ENCODE measurements around the gene RPTOR. TPM values are rescaled to one million over a fixed set of nuclear protein-coding genes. Genes with fewer than 3 reads are reported as not detected.

The RPTOR gene
- total RNA-seq, 1 donor from 2014 or later, result 32.0 TPM

GRCh38 chr17:80653856-80654255 lies 109.2 kb downstream of the RPTOR start:
- H3K4me1 ChIP-seq (ENCODE audit: insufficient read depth, low read length), result peaks cover 22% of the 10 kb centered on the region
- no peak overlapping the region for H3K4me2 ChIP-seq (ENCODE audit: low read length)
- Mint-ChIP-seq H3K4me1 (ENCODE audit: low read depth, unreplicated experiment) (peaks cover 22% of the 10 kb centered on the region), H3K9me3 (ENCODE audit: unreplicated experiment) (no peaks in the 10 kb centered on the region), H3K27ac (ENCODE audit: unreplicated experiment) (no peak overlapping the region), H3K4me3 (ENCODE audit: unreplicated experiment) (no peak overlapping the region), H3K27me3 (ENCODE audit: low read depth, unreplicated experiment) (no peaks in the 10 kb centered on the region), H3K36me3 (ENCODE audit: low read depth, unreplicated experiment) (peaks cover 17% of the 10 kb centered on the region)
- H3K4me3 ChIP-seq (ENCODE audit: insufficient read depth, low read depth, low read length), result no peak overlapping the region
- peaks cover 2% of the 10 kb centered on the region for H3K9me3 ChIP-seq (ENCODE audit: insufficient read depth, low read depth, low read length)
- no peak overlapping the region for H3K9ac ChIP-seq (ENCODE audit: low read length)
- no peaks in the 10 kb centered on the region for H3K36me3 ChIP-seq (ENCODE audit: insufficient read depth, low read length)
- H3K79me2 ChIP-seq (ENCODE audit: insufficient read depth, low read length), result peaks cover 69% of the 10 kb centered on the region
- no peak overlapping the region for H3K27ac ChIP-seq (ENCODE audit: low read depth, low read length)
- TF ChIP-seq, protein P1, sequence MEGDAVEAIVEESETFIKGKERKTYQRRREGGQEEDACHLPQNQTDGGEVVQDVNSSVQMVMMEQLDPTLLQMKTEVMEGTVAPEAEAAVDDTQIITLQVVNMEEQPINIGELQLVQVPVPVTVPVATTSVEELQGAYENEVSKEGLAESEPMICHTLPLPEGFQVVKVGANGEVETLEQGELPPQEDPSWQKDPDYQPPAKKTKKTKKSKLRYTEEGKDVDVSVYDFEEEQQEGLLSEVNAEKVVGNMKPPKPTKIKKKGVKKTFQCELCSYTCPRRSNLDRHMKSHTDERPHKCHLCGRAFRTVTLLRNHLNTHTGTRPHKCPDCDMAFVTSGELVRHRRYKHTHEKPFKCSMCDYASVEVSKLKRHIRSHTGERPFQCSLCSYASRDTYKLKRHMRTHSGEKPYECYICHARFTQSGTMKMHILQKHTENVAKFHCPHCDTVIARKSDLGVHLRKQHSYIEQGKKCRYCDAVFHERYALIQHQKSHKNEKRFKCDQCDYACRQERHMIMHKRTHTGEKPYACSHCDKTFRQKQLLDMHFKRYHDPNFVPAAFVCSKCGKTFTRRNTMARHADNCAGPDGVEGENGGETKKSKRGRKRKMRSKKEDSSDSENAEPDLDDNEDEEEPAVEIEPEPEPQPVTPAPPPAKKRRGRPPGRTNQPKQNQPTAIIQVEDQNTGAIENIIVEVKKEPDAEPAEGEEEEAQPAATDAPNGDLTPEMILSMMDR (IDR thresholded peaks at IDR 0.05; ENCODE audit: insufficient read depth, low read depth, low read length), result no peak
- TF ChIP-seq EZH2 (IDR thresholded peaks at IDR 0.05; ENCODE audit: insufficient read depth, low read length), result no peak
- H3K27me3 ChIP-seq (ENCODE audit: insufficient read depth, low read length), result no peaks in the 10 kb centered on the region
- no peak for DNase-seq (ENCODE audit: low read depth)
- H4K20me1 ChIP-seq (ENCODE audit: insufficient read depth, low read length), result peaks cover 71% of the 10 kb centered on the region
- no peak overlapping the region for H2AFZ ChIP-seq (ENCODE audit: low read depth, low read length)
- FAIRE-seq, result no peak

- Histone ChIP-seq H3K9ac (ENCODE audit: low read length) (no peak overlapping the region), H3K36me3 (ENCODE audit: insufficient read depth, low read length) (no peaks in the 10 kb centered on the region), H2AFZ (ENCODE audit: low read depth, low read length) (no peak overlapping the region), H3K4me1 (ENCODE audit: insufficient read depth, low read length) (peaks cover 4% of the 10 kb centered on the region), H3K9me3 (ENCODE audit: insufficient read depth, low read depth, low read length) (peaks cover 2% of the 10 kb centered on the region), H3K27ac (ENCODE audit: low read depth, low read length) (no peak overlapping the region), H3K79me2 (ENCODE audit: insufficient read depth, low read length) (peaks cover 68% of the 10 kb centered on the region), H3K4me2 (ENCODE audit: low read length) (no peak overlapping the region), H4K20me1 (ENCODE audit: insufficient read depth, low read length) (peaks cover 64% of the 10 kb centered on the region), H3K27me3 (ENCODE audit: insufficient read depth, low read length) (no peaks in the 10 kb centered on the region), H3K4me3 (ENCODE audit: insufficient read depth, low read depth, low read length) (no peak overlapping the region)
- H3K27ac Mint-ChIP-seq (ENCODE audit: unreplicated experiment), result no peak overlapping the region
- no peaks in the 10 kb centered on the region for H3K9me3 Mint-ChIP-seq (ENCODE audit: unreplicated experiment)
- TF ChIP-seq EZH2 (IDR thresholded peaks at IDR 0.05; ENCODE audit: insufficient read depth, low read length), result no peak
- TF ChIP-seq, protein P1 (IDR thresholded peaks at IDR 0.05; ENCODE audit: insufficient read depth, low read depth, low read length), result no peak
- DNase-seq (ENCODE audit: low read depth), result no peak
- FAIRE-seq, result no peak
- H3K27me3 Mint-ChIP-seq (ENCODE audit: low read depth, unreplicated experiment), result no peaks in the 10 kb centered on the region
- H3K4me3 Mint-ChIP-seq (ENCODE audit: unreplicated experiment), result no peak overlapping the region
- H3K36me3 Mint-ChIP-seq (ENCODE audit: low read depth, unreplicated experiment), result peaks cover 9% of the 10 kb centered on the region
- peaks cover 8% of the 10 kb centered on the region for H3K4me1 Mint-ChIP-seq (ENCODE audit: low read depth, unreplicated experiment)
Measured at GRCh38 chr17:80655608-80656007, 111.0 kb downstream of the RPTOR start.

GRCh38 chr17:80656590-80656989 lies 112.0 kb downstream of the RPTOR start:
- Histone ChIP-seq H3K9ac (ENCODE audit: low read length) (no peak overlapping the region), H3K36me3 (ENCODE audit: insufficient read depth, low read length) (no peaks in the 10 kb centered on the region), H4K20me1 (ENCODE audit: insufficient read depth, low read length) (peaks cover 66% of the 10 kb centered on the region), H3K9me3 (ENCODE audit: insufficient read depth, low read depth, low read length) (peaks cover 2% of the 10 kb centered on the region), H3K4me3 (ENCODE audit: insufficient read depth, low read depth, low read length) (no peak overlapping the region), H3K4me1 (ENCODE audit: insufficient read depth, low read length) (no peaks in the 10 kb centered on the region), H2AFZ (ENCODE audit: low read depth, low read length) (no peak overlapping the region), H3K4me2 (ENCODE audit: low read length) (no peak overlapping the region), H3K27me3 (ENCODE audit: insufficient read depth, low read length) (no peaks in the 10 kb centered on the region), H3K27ac (ENCODE audit: low read depth, low read length) (no peak overlapping the region), H3K79me2 (ENCODE audit: insufficient read depth, low read length) (peaks cover 68% of the 10 kb centered on the region)
- no peak overlapping the region for H3K27ac Mint-ChIP-seq (ENCODE audit: unreplicated experiment)
- no peaks in the 10 kb centered on the region for H3K27me3 Mint-ChIP-seq (ENCODE audit: low read depth, unreplicated experiment)
- H3K4me3 Mint-ChIP-seq (ENCODE audit: unreplicated experiment), result no peak overlapping the region
- no peak for FAIRE-seq
- H3K4me1 Mint-ChIP-seq (ENCODE audit: low read depth, unreplicated experiment), result peaks cover 4% of the 10 kb centered on the region
- TF ChIP-seq, protein P1 (IDR thresholded peaks at IDR 0.05; ENCODE audit: insufficient read depth, low read depth, low read length), result no peak
- TF ChIP-seq EZH2 (IDR thresholded peaks at IDR 0.05; ENCODE audit: insufficient read depth, low read length), result no peak
- H3K9me3 Mint-ChIP-seq (ENCODE audit: unreplicated experiment), result no peaks in the 10 kb centered on the region
- peaks cover 12% of the 10 kb centered on the region for H3K36me3 Mint-ChIP-seq (ENCODE audit: low read depth, unreplicated experiment)
- DNase-seq (ENCODE audit: low read depth), result no peak
